ENCODE measurements around the gene TBC1D1.

DNA sequence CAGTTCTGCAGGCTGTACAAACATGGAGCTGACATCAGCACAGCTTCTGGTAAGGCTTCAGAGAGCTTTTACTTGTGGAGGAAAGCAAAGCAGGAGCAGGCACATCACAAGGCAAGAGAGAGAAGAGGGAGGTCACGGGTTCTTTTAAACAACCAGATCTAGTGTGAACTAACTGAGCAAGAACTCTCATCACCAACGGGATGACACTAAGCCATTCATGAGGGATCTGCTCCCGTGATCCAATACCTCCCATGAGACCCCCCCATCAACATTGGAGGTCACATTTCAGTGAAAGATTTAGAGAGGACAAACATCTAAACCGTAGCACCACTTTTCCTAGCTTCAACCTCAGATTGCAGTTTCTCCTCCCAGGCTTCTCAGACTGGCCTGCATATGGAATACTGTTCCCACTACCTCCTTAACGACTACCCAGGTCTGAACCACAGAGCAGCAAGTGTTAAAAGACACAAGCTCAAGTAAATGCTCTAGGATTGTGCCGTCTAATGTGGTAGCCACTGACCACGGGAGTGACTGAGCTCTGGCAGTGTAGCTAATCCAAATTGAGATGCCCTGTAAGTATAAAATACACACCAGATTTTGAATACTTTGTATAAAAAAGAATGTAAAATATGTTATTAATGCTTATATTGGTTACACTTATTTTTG is 262.0 kb downstream of the TBC1D1 start:
- TF ChIP-seq, protein P1, sequence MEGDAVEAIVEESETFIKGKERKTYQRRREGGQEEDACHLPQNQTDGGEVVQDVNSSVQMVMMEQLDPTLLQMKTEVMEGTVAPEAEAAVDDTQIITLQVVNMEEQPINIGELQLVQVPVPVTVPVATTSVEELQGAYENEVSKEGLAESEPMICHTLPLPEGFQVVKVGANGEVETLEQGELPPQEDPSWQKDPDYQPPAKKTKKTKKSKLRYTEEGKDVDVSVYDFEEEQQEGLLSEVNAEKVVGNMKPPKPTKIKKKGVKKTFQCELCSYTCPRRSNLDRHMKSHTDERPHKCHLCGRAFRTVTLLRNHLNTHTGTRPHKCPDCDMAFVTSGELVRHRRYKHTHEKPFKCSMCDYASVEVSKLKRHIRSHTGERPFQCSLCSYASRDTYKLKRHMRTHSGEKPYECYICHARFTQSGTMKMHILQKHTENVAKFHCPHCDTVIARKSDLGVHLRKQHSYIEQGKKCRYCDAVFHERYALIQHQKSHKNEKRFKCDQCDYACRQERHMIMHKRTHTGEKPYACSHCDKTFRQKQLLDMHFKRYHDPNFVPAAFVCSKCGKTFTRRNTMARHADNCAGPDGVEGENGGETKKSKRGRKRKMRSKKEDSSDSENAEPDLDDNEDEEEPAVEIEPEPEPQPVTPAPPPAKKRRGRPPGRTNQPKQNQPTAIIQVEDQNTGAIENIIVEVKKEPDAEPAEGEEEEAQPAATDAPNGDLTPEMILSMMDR (conservative IDR thresholded peaks at IDR 0.05; ENCODE audit: low read depth, low read length) = no peak
- TF ChIP-seq EZH2 (IDR thresholded peaks at IDR 0.05; ENCODE audit: borderline replicate concordance, low read depth, low read length, poor library complexity, severe bottlenecking) = no peak
